Thyroid gland (tissue), 4 donors: ENCODE measurements around the gene RNF149.

Source experiments
- CTCF ChIP-seq, 6 experiments: fragments of 200-600 bp in 3 of 6; fragments of 450-650 bp in 3 of 6; sonication (generic) in 3 of 6; IDR thresholded peaks; one replicate each; pipeline ENCODE4 v1.5.1; 2016 to 2019; ENCODE audit warnings: antibody characterized with exemption in 6 of 6, mild to moderate bottlenecking in 2 of 6, inconsistent platforms in 1 of 6, moderate library complexity in 1 of 6
- POLR2A ChIP-seq, 2 donors: fragments of 450-650 bp; IDR thresholded peaks; one replicate each; pipeline ENCODE4 v1.6.1; 2017; ENCODE audit warnings: antibody characterized with exemption in 2 of 2, mild to moderate bottlenecking in 2 of 2, moderate library complexity in 1 of 2

DNA sequence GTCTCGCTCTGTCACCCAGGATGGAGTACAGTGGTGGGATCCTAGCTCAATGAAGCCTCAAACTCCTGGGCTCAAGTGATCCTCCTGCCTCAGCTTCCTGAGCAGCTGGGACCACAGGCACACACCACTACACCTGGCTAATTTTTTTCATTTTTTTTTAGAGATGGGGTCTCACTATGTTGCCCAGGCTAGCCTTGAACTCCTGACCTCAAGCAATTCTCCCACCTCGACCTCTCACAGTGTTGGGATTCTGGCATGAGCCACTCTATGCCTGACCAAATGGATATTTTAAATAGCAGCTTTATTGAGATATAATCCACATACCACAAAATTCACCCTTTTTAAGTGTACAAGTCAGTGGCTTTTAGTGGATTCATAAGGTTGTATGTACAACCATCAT lies 11.1 kb downstream of the RNF149 start:
- no peak for TF ChIP-seq CTCF (IDR thresholded peaks at IDR 0.05)
- no peak for TF ChIP-seq POLR2A (IDR thresholded peaks at IDR 0.05)
